Panc1 (cell line): ENCODE results near the gene GLB1L3. TPM values are rescaled to one million over a fixed set of nuclear protein-coding genes. Genes with fewer than 3 reads are reported as not detected.

Experiments used
- ATAC-seq: fragments of 200-7000 bp; cut with Tn5 transposase; 2 replicates; pipeline ENCODE4 v1.9.1; 2020; ENCODE audit warnings: mild to moderate bottlenecking, moderate library complexity
- BruUV-seq: library from RNA; stranded (reverse); fragments of 400-500 nt; replicated peaks from 2 replicates; lab custom pipeline; 2021; lab: Mats Ljungman, UMichigan
- CTCF ChIA-PET: fragments of 300-600 bp; sonication (Branson Sonifier 250); formaldehyde crosslinking; loops from one replicate; lab custom pipeline; 2022; ENCODE audit warnings: antibody characterized with exemption; lab: Charles Lee
- POLR2A ChIA-PET: fragments of 300-600 bp; sonication (Branson Sonifier 250); formaldehyde crosslinking; loops from one replicate; lab custom pipeline; 2022; ENCODE audit warnings: antibody characterized with exemption; lab: Charles Lee
- DNase-seq: peaks from one replicate; pipeline ENCODE4 v3.0.0-alpha.2; 2010; ENCODE audit warnings: low read depth, low spot score
- H3K27ac ChIP-seq: 2 replicates; pipeline ENCODE4 v1.5.1; 2011; ENCODE audit warnings: mild to moderate bottlenecking, low read length, inconsistent platforms
- H3K27me3 ChIP-seq: fragments of 200-500 bp; sonication (Bioruptor generic); 2 replicates; pipeline ENCODE4 v1.6.0; 2014; ENCODE audit warnings: low read length, inconsistent platforms; ENCODE audit not compliant: control insufficient read depth, insufficient read depth
- H3K36me3 ChIP-seq: fragments of 200-500 bp; sonication (Bioruptor generic); 2 replicates; pipeline ENCODE4 v1.5.1; 2014; ENCODE audit warnings: inconsistent platforms, mild to moderate bottlenecking, low read length, moderate library complexity; ENCODE audit not compliant: control insufficient read depth, insufficient read depth
- H3K4me1 ChIP-seq: 2 replicates; pipeline ENCODE4 v1.5.1; 2011; ENCODE audit warnings: inconsistent platforms, mild to moderate bottlenecking, low read length, moderate library complexity; ENCODE audit not compliant: control insufficient read depth, insufficient read depth
- H3K4me3 ChIP-seq, 2 experiments: 2 replicates each; pipeline ENCODE4 v1.5.1; 2011 to 2012; ENCODE audit warnings: low read depth in 2 of 2, low read length in 2 of 2, mild to moderate bottlenecking in 2 of 2, inconsistent platforms in 1 of 2, moderate library complexity in 1 of 2
- H3K9me3 ChIP-seq: fragments of 200-500 bp; sonication (Bioruptor generic); 2 replicates; pipeline ENCODE4 v1.5.1; 2014; ENCODE audit warnings: low read depth, mild to moderate bottlenecking, inconsistent platforms, low read length, moderate library complexity; ENCODE audit not compliant: control insufficient read depth, insufficient read depth
- POLR2AphosphoS5 ChIP-seq: IDR thresholded peaks from 2 replicates; pipeline ENCODE4 v1.6.1; 2012; ENCODE audit warnings: mild to moderate bottlenecking, low read depth, low read length, moderate library complexity
- SIN3A ChIP-seq: IDR thresholded peaks from 2 replicates; pipeline ENCODE4 v1.6.1; 2012; ENCODE audit warnings: low read depth, mild to moderate bottlenecking, low read length, moderate library complexity, borderline replicate concordance; ENCODE audit not compliant: insufficient read depth
- TCF7L2 ChIP-seq: IDR thresholded peaks from 2 replicates; pipeline ENCODE4 v1.6.1; 2011; ENCODE audit warnings: mild to moderate bottlenecking, low read depth, low read length, inconsistent platforms
- in situ Hi-C: cut with HindIII; loops from 2 replicates; pipeline ENCODE4 v1.10.0; 2016; ENCODE audit warnings: low sequenced_read_pairs, low pct_unique_long_range_greater_than_20kb
- intact Hi-C: fragments of 100-400 bp; cut with micrococcal nuclease; formaldehyde crosslinking; loops from one replicate; pipeline ENCODE4 v1.10.0; 2022; ENCODE audit not compliant: unreplicated experiment
- total RNA-seq: library from RNA; stranded (reverse); gene quantifications from one replicate; pipeline ENCODE4 v1.2.1, GENCODE V29; 2021; ENCODE audit not compliant: unreplicated experiment
- TF ChIP-seq, protein P1 (sequence below): fragments of 450-650 bp; IDR thresholded peaks from 2 replicates; pipeline ENCODE4 v1.5.1; 2017; ENCODE audit warnings: mild to moderate bottlenecking
- TF ChIP-seq, protein P2 (sequence below), 2 experiments: IDR thresholded peaks; 2 replicates each; pipeline ENCODE4 v1.6.1; 2011 to 2012; ENCODE audit warnings: low read depth in 2 of 2, control low read depth in 1 of 2, low read length in 1 of 2, mild to moderate bottlenecking in 1 of 2, moderate library complexity in 1 of 2; ENCODE audit not compliant: insufficient read depth in 1 of 2

The GLB1L3 gene
- total RNA-seq, 1 experiment from 2014 or later, result not detected

DNA sequence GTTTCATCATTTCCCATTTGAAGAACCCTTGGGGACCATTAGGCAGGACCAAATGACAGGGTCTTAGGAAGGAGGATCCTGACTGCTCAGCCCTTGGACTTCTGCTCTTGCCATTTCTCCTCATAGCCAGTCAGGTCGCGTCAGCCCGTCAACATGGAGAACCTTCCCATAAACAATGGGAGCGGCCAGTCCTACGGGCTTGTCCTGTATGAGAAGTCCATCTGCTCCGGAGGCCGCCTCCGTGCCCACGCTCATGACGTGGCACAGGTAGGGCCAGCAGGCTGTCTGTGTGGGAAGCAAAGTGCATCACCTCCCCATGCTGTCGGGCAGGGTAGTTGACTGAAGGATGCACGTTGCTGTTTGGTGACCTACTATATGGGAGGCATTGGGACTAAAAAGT lies 36.0 kb downstream of the GLB1L3 start:
- TF ChIP-seq, protein P1, sequence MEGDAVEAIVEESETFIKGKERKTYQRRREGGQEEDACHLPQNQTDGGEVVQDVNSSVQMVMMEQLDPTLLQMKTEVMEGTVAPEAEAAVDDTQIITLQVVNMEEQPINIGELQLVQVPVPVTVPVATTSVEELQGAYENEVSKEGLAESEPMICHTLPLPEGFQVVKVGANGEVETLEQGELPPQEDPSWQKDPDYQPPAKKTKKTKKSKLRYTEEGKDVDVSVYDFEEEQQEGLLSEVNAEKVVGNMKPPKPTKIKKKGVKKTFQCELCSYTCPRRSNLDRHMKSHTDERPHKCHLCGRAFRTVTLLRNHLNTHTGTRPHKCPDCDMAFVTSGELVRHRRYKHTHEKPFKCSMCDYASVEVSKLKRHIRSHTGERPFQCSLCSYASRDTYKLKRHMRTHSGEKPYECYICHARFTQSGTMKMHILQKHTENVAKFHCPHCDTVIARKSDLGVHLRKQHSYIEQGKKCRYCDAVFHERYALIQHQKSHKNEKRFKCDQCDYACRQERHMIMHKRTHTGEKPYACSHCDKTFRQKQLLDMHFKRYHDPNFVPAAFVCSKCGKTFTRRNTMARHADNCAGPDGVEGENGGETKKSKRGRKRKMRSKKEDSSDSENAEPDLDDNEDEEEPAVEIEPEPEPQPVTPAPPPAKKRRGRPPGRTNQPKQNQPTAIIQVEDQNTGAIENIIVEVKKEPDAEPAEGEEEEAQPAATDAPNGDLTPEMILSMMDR, result no peak
- no peak for TF ChIP-seq SIN3A
- TF ChIP-seq, protein P2, sequence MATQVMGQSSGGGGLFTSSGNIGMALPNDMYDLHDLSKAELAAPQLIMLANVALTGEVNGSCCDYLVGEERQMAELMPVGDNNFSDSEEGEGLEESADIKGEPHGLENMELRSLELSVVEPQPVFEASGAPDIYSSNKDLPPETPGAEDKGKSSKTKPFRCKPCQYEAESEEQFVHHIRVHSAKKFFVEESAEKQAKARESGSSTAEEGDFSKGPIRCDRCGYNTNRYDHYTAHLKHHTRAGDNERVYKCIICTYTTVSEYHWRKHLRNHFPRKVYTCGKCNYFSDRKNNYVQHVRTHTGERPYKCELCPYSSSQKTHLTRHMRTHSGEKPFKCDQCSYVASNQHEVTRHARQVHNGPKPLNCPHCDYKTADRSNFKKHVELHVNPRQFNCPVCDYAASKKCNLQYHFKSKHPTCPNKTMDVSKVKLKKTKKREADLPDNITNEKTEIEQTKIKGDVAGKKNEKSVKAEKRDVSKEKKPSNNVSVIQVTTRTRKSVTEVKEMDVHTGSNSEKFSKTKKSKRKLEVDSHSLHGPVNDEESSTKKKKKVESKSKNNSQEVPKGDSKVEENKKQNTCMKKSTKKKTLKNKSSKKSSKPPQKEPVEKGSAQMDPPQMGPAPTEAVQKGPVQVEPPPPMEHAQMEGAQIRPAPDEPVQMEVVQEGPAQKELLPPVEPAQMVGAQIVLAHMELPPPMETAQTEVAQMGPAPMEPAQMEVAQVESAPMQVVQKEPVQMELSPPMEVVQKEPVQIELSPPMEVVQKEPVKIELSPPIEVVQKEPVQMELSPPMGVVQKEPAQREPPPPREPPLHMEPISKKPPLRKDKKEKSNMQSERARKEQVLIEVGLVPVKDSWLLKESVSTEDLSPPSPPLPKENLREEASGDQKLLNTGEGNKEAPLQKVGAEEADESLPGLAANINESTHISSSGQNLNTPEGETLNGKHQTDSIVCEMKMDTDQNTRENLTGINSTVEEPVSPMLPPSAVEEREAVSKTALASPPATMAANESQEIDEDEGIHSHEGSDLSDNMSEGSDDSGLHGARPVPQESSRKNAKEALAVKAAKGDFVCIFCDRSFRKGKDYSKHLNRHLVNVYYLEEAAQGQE (IDR thresholded peaks at IDR 0.05; ENCODE audit: insufficient read depth in 1 of 2, low read depth in 2 of 2, low read length in 1 of 2), result no peak
- TF ChIP-seq POLR2AphosphoS5, result no peak
- TF ChIP-seq TCF7L2, result no peak
- DNase-seq (no peak), ATAC-seq (no peak)
- BruUV-seq, result no TSS peak
- peaks cover 7% of the 10 kb centered on the region; the same call in 1 of the 2 replicates for H3K9me3 ChIP-seq
- intact Hi-C loops, result no loop called here
- H3K36me3 ChIP-seq, result no peaks in the 10 kb centered on the region
- H3K4me3 ChIP-seq, result no peak overlapping the region
- peaks cover 19% of the 10 kb centered on the region for H3K27me3 ChIP-seq
- ChIA-PET POLR2A (no interaction called here), CTCF (no interaction called here)
- H3K27ac ChIP-seq, result no peak overlapping the region
- H3K4me1 ChIP-seq, result no peaks in the 10 kb centered on the region
- in situ Hi-C loops, result no loop called here

DNA sequence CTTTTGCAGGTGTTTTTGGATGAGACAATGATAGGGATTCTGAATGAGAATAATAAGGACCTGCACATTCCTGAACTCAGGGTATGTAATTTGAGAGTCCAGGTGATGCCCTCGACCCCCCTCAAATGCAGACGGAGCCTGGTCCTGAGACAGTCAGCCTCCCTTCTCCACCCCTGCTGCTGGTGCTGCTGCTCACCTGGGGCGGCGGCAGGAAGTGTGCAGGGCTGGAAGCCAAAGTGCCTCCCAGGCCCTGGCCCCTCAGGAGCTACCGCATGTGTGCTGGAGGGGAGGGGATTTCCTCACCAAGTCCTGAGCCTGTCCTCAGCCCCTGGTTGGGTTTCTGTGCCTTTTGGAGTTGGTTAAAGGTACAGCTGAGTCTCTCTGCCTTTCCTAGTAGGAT lies 36.6 kb downstream of the GLB1L3 start:
- BruUV-seq, result no TSS peak
- POLR2A ChIA-PET, result no interaction called here
- Histone ChIP-seq H3K9me3 (peaks cover 8% of the 10 kb centered on the region; the same call in 1 of the 2 replicates), H3K27me3 (peaks cover 19% of the 10 kb centered on the region), H3K36me3 (no peaks in the 10 kb centered on the region), H3K4me1 (no peaks in the 10 kb centered on the region), H3K4me3 (no peak overlapping the region), H3K27ac (no peak overlapping the region)
- ATAC-seq, result no peak
- TF ChIP-seq TCF7L2 (no peak), POLR2AphosphoS5 (no peak), SIN3A (no peak)
- TF ChIP-seq, protein P1, result no peak
- TF ChIP-seq, protein P2 (IDR thresholded peaks at IDR 0.05; ENCODE audit: insufficient read depth in 1 of 2, low read depth in 2 of 2, low read length in 1 of 2), result no peak
- in situ Hi-C loops, result no loop called here
- DNase-seq, result no peak
- CTCF ChIA-PET, result no interaction called here
- intact Hi-C loops, result no loop called here
